IPS-18a (cell line): Measurements from ENCODE around the gene DAAM2.
A peak's percentile ranks its signal among the peaks of the same experiment; 100 is the strongest.

Experiments
- H3K27ac ChIP-seq: one replicate; pipeline ENCODE4 v1.5.1; 2013; ENCODE audit warnings: low read length
- H3K27me3 ChIP-seq: one replicate; pipeline ENCODE4 v1.6.1; 2013; ENCODE audit warnings: mild to moderate bottlenecking, low read length; ENCODE audit not compliant: control insufficient read depth, insufficient read depth
- H3K36me3 ChIP-seq: one replicate; pipeline ENCODE4 v1.6.1; 2013; ENCODE audit warnings: low read depth, low read length; ENCODE audit not compliant: control insufficient read depth
- H3K4me1 ChIP-seq: one replicate; pipeline ENCODE4 v1.6.1; 2013; ENCODE audit warnings: low read depth, low read length; ENCODE audit not compliant: control insufficient read depth
- H3K4me3 ChIP-seq: one replicate; pipeline ENCODE4 v1.5.1; 2013; ENCODE audit warnings: low read length
- H3K9ac ChIP-seq: one replicate; pipeline ENCODE4 v1.6.1; 2013; ENCODE audit warnings: mild to moderate bottlenecking, low read length, moderate library complexity
- H3K9me3 ChIP-seq: one replicate; pipeline ENCODE4 v1.6.1; 2013; ENCODE audit warnings: low read depth, low read length; ENCODE audit not compliant: control insufficient read depth

DAAM2 gene

GRCh38 chr6:39791850-39792539 is at the start of gene DAAM2:
Gene DAAM2 (plus strand): TSS chr6:39792376. CDS start chr6:39856303, 63,927 bp downstream.
- no peaks in the 10 kb centered on the region for H3K36me3 ChIP-seq
- peaks cover 20% of the 10 kb centered on the region for H3K27me3 ChIP-seq
- peak within 1 kb of the TSS; percentile 53 for H3K4me3 ChIP-seq
- H3K9ac ChIP-seq = no peak within 1 kb of the TSS
- H3K9me3 ChIP-seq = no peaks in the 10 kb centered on the region
- H3K4me1 ChIP-seq = no peaks in the 10 kb centered on the region
- H3K27ac ChIP-seq = no peak within 1 kb of the TSS

- Histone ChIP-seq H3K36me3 (no peaks in the 10 kb centered on the region), H3K4me3 (no peak overlapping the region), H3K9me3 (no peaks in the 10 kb centered on the region), H3K27ac (no peak overlapping the region), H3K27me3 (no peaks in the 10 kb centered on the region), H3K9ac (no peak overlapping the region), H3K4me1 (no peaks in the 10 kb centered on the region)
These were observed 45.4 kb upstream of the DAAM2 start for GRCh38 chr6:39746795-39747194.

- Histone ChIP-seq H3K4me3 (no peak overlapping the region), H3K9ac (no peak overlapping the region), H3K9me3 (no peaks in the 10 kb centered on the region), H3K4me1 (no peaks in the 10 kb centered on the region), H3K36me3 (no peaks in the 10 kb centered on the region), H3K27me3 (no peaks in the 10 kb centered on the region), H3K27ac (no peak overlapping the region)
These were observed 39.1 kb upstream of the DAAM2 start for GRCh38 chr6:39752835-39753724.

DNA sequence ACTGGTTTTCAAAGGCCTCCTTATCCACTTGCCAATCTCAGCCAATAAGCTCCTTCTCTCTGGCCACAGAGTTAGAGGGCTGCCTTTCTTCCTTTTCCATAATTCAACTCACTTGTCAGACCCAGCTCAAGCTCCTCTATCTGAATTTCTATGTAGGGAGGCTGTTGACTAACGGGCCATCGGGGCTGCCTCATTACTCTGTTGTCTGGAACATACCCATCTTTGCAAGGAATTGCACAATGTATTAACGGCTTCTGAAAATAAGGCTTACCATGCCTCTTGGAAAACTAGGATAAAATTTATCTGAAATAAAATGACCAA is 38.5 kb upstream of the DAAM2 start:
- Histone ChIP-seq H3K9ac (no peak overlapping the region), H3K4me1 (no peaks in the 10 kb centered on the region), H3K36me3 (no peaks in the 10 kb centered on the region), H3K4me3 (no peak overlapping the region), H3K9me3 (no peaks in the 10 kb centered on the region), H3K27me3 (no peaks in the 10 kb centered on the region), H3K27ac (no peak overlapping the region)

DNA sequence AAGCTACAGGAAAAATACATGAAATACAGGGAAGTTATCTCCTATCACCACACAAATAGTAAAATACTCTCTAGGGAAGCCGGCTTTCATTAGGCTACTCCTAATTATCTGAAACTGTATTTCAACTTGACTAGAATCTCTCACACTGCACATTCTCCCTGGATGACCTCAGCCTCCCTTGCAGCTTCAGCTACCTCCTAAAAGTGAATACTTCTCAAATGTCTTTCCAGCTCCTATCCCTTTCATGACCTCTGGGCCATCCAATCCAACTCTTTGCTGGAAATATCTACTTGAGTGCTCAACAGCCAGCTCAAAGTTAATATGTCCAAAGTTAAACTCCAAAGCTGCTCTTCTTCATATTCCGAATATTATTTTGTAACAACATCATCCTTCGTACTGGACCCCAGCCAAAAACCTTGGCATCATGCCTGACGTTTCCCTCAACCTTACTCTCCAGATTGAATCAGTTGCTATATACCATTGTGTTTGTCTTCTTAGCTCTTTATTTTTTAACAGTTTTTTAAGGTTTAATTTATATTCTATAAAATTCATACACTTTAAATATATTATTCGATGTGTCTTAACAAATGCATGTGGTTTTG is 37.6 kb upstream of the DAAM2 start:
- H3K36me3 ChIP-seq = no peaks in the 10 kb centered on the region
- no peak overlapping the region for H3K9ac ChIP-seq
- no peaks in the 10 kb centered on the region for H3K9me3 ChIP-seq
- no peak overlapping the region for H3K27ac ChIP-seq
- no peaks in the 10 kb centered on the region for H3K4me1 ChIP-seq
- no peak overlapping the region for H3K4me3 ChIP-seq
- H3K27me3 ChIP-seq = no peaks in the 10 kb centered on the region

DNA sequence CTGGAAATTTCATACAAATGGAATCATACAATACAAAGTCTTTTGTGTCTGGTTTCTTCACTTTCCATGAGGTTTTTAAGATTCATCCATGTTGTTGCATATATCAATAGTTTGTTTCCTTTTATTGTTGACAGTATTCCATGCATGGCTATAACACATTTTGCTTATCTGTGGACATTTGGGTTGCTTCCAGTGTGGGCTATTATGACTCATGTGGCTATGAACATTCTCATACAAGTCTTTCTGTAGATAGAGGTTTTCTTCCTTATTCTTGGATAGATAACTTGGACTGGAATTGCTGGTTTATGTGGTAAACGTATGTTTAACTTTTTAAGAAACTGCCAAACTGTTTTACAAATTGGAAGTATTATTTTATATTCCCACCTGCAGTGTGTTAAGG is 36.9 kb upstream of the DAAM2 start:
- no peak overlapping the region for H3K4me3 ChIP-seq
- H3K27ac ChIP-seq = no peak overlapping the region
- no peak overlapping the region for H3K9ac ChIP-seq
- no peaks in the 10 kb centered on the region for H3K4me1 ChIP-seq
- no peaks in the 10 kb centered on the region for H3K27me3 ChIP-seq
- no peaks in the 10 kb centered on the region for H3K9me3 ChIP-seq
- H3K36me3 ChIP-seq = no peaks in the 10 kb centered on the region

DNA sequence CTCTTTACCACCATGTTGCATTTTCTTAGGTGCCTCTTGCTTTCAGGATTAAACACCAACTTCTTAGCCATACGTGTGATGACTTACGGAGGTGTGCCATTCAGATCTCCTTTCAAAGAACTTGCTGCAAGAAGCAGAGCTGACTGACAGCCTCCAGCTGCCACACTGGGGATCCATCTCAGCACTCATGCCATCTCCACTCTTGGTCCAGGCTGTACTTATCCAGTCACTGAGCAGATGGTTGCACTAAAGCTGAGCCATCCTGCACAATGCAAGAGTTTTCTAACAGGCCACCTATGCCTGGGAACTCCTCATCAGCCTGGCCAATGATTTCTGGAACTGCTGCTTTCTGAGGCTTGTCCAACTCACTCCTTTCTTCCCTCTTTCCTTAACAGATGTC is 35.6 kb upstream of the DAAM2 start:
- Histone ChIP-seq H3K4me3 (no peak overlapping the region), H3K4me1 (no peaks in the 10 kb centered on the region), H3K27ac (no peak overlapping the region), H3K9me3 (no peaks in the 10 kb centered on the region), H3K36me3 (no peaks in the 10 kb centered on the region), H3K9ac (no peak overlapping the region), H3K27me3 (no peaks in the 10 kb centered on the region)

GRCh38 chr6:39758905-39759605 is 33.1 kb upstream of the DAAM2 start:
- no peak overlapping the region for H3K27ac ChIP-seq
- H3K4me1 ChIP-seq = no peaks in the 10 kb centered on the region
- H3K36me3 ChIP-seq = no peaks in the 10 kb centered on the region
- no peaks in the 10 kb centered on the region for H3K27me3 ChIP-seq
- no peak overlapping the region for H3K9ac ChIP-seq
- H3K9me3 ChIP-seq = no peaks in the 10 kb centered on the region
- H3K4me3 ChIP-seq = no peak overlapping the region

GRCh38 chr6:39760226-39760952 is 31.8 kb upstream of the DAAM2 start:
- no peak overlapping the region for H3K9ac ChIP-seq
- no peaks in the 10 kb centered on the region for H3K9me3 ChIP-seq
- H3K4me1 ChIP-seq = no peaks in the 10 kb centered on the region
- no peaks in the 10 kb centered on the region for H3K36me3 ChIP-seq
- no peak overlapping the region for H3K4me3 ChIP-seq
- no peak overlapping the region for H3K27ac ChIP-seq
- no peaks in the 10 kb centered on the region for H3K27me3 ChIP-seq

DNA sequence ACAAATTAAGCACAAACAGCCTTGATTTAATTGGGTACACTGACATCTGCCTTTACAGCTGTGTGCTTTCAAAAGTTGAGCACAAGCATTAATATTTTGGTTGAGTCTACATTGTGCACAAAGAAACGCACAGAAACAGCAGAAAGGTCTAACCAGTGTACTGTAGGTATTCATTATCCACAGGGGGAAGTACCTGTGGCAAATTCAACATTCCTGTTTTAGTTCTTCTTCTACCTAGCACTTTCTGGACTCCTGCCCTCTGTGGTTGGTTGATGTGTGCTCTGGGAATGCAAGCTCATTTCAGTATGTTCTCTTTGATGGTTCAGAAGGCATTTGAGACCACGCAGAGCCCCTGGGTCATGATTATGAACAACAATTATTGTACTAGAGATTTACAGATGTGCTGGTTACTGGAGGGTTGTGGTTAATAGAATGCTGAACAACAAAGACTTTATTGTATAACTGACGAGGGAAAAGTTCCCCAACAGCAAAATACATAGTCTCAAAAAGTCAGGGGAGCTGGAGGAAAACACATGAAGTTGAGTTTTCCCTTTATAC is 26.6 kb upstream of the DAAM2 start:
- Histone ChIP-seq H3K9me3 (no peaks in the 10 kb centered on the region), H3K27ac (no peak overlapping the region), H3K36me3 (no peaks in the 10 kb centered on the region), H3K4me3 (no peak overlapping the region), H3K27me3 (no peaks in the 10 kb centered on the region), H3K9ac (no peak overlapping the region), H3K4me1 (no peaks in the 10 kb centered on the region)

DNA sequence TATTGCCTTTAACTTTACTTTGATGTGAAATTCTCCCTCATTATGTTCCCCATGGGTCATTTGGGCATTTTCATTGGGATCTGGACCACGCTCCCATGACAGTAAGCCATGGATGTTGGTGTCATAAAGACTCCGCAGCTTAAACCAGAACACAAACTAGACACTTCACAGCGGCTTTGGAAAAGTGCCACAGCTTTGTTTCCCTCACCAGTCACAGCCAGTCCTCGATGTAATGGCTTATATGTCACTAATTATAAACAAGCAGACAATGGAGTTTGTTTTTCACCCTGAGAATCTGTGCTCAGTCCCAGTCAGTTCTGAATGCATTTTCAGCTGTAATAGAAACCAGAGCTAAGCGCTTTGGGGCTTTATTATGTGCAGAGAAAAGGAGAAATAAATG is 23.2 kb upstream of the DAAM2 start:
- H3K9ac ChIP-seq = no peak overlapping the region
- H3K4me3 ChIP-seq = no peak overlapping the region
- H3K36me3 ChIP-seq = no peaks in the 10 kb centered on the region
- H3K27ac ChIP-seq = no peak overlapping the region
- H3K4me1 ChIP-seq = no peaks in the 10 kb centered on the region
- no peaks in the 10 kb centered on the region for H3K9me3 ChIP-seq
- H3K27me3 ChIP-seq = no peaks in the 10 kb centered on the region
